GM12873 (cell line): Measurements from ENCODE around the gene CDKAL1.

Experiments
- CTCF ChIP-seq: IDR thresholded peaks from 2 replicates; pipeline ENCODE4 v1.5.1; 2012; ENCODE audit warnings: low read depth, mild to moderate bottlenecking, moderate library complexity, low read length, control low read depth; ENCODE audit not compliant: insufficient read depth; ENCODE audit errors: missing control alignments

Gene CDKAL1

DNA sequence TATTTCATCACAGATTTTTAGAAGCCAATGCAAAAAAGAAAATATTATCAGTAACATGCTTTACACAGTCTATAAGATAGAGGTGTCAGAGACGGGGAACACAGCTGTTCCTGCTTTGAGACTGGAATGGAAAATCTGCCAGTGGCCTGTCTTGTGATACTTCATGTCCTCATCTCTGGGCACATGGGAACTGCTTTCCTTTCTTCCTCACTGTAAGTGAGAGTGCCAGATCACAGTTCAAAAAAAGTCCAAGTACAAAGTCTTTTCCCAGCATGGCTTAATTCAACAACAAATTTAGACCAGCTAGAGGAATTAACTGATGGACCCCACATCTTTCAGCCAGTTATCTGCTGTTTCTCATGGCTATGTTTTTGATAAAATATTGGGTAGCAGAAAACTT, 490.4 kb downstream of the CDKAL1 start:
- TF ChIP-seq CTCF, result no peak

DNA sequence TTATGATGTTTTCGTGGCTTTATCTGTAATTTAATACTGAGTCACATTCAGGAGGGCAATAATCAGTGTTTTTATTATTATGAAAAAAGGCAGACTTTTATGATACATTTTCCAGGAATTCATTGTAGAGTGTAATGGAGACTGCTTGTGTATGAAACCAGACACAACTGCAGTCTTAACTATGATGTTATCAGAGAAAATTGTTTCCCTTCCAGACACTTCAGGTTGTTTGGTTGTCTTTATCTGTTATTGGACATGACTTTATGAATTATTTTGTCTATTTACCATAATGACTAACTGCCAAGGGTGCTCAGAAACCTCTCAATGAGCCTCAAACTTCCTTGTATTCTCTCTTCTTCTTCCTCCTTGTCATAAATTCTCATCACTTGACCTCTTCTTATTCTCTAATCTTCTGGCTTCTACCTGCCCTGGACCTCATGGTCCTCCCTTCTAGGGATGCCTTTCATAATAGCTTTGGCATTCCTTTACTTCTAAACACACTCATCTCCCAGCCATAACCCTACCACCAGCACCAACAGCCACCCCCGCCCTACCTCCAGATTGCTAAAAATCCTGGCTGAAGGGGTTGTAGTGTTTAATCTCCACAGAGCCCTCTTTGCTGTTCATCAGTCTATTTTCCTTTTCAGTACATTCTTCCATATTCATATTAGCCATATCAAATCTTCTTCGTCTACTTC, 492.5 kb downstream of the CDKAL1 start:
- TF ChIP-seq CTCF, result no peak

DNA sequence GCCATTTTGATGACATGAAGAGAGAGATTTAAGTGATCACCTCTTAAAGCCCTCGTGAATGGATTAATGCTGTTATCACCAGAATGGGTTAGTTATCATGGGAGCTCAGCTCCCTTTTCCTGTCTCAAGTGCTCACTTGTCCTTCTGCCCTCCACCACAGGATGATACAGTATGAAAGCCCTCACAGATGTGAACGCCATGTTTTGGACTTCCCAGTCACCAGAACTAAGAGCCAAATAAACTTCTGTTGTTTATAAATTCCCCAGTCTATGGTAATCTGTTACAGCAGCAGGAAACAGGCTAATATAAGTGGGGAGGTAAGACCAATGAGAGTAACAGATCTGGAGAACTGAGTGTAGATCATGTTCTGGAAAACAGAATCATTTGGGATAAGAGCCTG, 493.2 kb downstream of the CDKAL1 start:
- no peak for TF ChIP-seq CTCF

GRCh38 chr6:21031182-21031581, 496.9 kb downstream of the CDKAL1 start:
- no peak for TF ChIP-seq CTCF

DNA sequence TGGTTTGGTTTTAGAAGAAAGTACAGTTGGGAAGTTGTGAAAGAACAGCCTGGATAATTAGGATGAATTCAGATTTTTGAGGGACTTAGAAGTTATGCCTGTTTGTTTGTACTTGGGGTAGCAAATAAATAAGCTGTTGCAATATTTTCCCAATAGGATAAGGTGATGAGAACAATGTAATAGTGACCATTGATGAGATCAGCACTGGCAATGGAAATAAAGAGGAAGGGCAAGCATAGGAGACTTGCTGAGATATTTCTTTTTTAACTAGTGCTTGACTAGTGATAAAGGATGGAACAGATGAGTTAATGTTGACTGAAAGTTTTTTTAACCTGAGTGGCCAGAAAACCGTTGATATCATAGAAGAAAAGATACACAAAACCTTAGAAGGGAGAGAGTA, 498.8 kb downstream of the CDKAL1 start:
- no peak for TF ChIP-seq CTCF

DNA sequence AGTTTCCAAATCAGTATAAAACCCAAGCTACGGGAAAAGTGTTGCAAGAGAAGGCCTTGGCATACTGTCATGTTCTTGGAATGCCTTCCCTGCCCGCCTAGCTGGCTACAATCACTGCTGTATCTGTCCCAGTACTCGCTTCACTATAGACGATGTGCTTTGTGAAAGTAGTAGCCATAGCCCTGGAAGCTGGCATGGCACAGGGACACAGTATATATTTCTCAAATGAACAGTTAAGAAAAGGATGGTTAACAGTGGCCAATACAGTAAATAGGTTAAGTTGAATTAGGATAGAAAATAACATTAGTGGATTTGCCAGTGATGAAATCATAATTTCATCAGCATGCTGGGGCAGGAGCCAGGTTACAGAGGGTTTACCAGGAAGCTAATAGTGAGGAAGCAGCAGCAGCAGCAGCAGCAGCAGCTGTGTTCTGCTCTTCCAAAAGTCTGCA, 499.3 kb downstream of the CDKAL1 start:
- TF ChIP-seq CTCF, result no peak

DNA sequence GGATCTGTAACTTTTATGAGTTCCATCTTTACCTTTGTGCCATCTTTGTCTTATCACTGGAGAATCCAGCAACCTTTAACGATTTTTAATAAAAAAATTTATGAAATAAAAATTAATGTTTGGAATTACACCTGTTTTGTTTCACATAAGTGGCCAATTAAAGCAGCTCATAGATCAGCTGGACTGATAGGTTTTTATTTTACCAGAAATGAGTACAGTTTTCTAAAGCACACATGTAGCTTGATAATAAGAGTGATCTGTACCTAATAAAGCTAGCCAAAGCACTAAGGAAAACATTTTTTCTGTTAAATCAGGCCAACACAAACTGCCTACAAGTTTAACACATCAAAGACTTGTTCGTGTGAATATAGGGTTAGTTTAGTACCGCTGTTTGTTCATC, 500.1 kb downstream of the CDKAL1 start:
- no peak for TF ChIP-seq CTCF

DNA sequence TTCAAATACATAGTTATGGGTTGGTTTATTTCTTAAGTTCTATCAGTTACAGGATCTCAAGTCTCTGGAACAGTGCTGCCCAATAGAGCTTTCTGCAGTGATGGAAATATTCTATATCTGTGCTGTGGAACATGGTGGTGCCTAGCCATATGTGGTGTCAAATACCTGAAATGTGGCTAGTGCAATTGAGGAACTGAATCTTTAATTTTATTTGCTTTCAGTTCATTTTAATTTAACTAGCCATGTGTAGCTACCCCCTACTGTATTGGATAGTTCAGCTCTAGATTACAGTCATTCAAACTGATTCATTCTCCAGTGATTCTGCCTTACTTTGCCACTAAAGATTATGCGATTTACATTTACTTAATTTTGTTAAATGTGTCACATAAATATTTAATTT, 503.2 kb downstream of the CDKAL1 start:
- TF ChIP-seq CTCF, result no peak
